HG03457 (cell line): ENCODE measurements around the gene ICAM3.
"Not testable (repeated sequence)": the region's sequence is repeated elsewhere in the genome, so short reads cannot be mapped to it uniquely, and the experiment has no call there.

ENCODE experiments used
- ATAC-seq: cut with Tn5 transposase; IDR thresholded peaks from one replicate; pipeline ENCODE4 v1.9.1; 2021; ENCODE audit warnings: moderate number of reproducible peaks; ENCODE audit not compliant: unreplicated experiment

The ICAM3 gene

DNA sequence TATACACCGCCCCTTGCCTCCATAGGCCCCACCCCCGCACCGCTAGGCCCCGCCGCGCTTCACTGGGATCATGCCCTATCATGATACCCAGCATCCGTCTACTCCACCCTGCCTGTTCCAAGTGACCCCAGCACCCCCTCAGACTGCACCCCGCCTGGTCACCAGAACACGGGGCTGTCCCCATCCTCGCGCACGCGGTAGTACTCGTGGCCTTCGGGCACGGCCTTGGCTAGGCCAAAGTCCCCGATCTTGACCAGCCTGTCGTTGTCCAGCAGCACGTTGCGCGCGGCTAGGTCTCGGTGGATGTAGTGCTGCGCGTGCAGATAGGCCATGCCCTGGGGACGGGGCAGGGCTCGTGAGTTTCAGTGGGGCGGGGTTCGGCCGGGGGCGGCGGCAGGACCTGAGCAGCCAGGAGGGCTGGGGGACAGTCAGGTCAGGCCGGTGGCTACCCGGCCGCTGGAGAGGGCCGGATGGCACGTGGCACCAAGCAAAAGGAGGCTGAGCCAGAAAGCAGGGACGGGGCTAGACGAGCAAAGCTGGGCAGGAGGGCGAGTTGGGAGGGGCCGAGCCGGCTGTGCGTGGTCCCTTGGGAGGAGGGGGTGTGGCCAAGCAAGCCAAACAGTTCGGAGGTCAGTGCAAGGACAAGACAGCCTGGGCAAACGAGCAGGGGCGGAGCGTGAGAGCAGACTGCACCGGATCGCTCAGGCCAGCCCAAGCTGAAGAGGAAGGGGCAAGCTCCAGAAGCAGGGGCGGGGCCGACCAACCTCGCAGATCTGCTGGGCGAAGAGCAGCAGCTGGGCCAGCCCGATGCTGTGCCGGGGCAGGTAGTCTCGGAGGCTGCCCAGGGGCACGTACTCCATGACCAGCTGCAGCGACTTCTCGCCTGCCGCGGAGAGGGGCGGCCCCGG is 13.6 kb upstream of the ICAM3 start:
- no peak for ATAC-seq

DNA sequence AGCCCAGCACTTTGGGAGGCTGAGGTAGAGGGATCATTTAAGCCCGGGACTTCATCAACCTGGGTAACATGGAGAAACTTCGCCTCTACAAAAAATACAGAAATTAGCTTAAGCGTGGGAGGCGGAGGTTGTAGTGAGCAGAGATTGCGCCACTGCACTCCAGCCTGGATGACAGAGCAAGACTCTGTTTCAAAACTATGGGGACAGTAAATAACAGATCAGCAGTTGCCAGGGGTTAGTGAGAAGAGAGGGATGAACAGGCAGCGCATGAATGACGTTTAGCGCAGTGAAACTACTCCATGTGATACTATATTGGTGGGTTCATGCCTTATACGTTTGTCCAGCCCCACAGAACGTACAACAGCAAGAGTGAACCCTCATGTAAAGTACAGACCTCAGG is 7.1 kb upstream of the ICAM3 start:
- ATAC-seq, result no peak

DNA sequence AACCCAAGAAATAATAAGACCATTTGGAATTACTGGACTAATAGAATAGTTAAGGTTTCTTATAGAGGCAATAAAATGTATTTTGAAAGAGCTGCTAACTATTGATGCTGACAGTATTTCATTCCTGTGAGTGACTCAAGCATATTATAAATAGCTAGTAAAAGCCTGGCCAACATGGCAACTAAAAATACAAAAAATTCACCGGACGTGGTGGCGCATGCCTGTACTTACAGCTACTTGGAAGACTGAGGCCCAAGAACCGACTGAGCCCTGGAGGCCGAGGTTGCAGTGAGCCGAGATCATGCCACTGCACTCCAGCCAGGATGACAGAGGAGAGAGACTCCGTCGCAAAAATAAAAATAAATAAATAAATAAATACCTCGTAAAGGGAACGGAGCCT is 5.4 kb upstream of the ICAM3 start:
- ATAC-seq, result no peak

DNA sequence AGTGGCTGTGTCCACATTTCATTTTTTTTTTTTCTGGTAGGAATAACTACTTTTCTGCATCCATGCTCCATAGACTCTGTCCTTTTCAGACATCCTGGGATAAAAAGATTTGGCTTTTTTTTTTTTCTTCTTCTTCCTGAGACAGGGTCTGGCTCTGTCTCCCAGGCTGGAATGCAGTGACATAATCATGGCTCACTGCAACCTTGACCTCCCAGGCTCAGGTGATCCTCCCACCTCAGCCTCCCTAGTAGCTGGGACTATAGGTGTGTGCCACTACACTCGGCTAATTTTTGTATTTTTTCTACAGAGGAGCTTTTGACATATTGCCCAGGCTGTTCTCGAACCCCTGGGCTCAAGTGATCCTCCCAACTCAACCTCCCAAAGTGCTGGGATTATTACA is 4.1 kb upstream of the ICAM3 start:
- no peak for ATAC-seq

DNA sequence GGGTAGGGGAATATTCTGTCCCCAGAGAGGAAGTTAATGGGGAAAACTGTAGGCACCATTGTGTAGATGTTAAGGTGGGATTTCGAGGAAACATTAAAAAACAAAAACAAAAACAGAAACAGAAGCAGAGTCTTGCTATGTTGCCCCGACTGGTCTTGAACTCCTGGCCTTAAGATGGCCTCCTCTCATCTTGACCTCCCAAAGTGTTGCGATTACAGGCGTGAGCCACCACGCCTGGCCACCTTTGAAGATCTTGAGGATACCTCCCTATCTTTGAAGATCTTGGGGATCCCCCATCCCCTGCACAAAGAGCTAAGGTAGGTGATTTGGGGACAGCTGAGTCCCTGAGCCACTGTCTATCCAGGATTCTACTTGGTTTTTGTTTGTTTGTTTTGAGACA is 553 bp upstream of the ICAM3 start:
- no peak for ATAC-seq

DNA sequence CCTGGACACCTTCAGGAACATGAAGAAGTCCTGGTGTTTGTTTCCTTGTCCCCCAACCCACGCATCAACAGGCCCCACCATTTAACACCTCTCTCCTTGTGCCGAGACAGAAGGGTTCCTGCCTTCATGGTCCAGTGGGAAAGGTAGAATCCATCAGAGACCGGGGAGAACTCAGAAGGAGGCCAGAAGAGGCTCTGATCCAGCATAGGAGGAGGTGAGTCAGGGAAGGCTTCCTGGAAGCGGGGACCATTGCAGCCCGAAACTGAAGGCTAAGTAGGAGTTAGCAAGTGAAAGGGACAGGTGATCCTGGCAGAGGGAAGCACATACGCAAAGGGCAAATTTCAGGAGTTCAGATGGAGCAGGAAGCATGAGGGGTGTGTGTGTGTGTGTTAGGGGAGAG is 484 bp downstream of the ICAM3 start:
- ATAC-seq, result no peak

DNA sequence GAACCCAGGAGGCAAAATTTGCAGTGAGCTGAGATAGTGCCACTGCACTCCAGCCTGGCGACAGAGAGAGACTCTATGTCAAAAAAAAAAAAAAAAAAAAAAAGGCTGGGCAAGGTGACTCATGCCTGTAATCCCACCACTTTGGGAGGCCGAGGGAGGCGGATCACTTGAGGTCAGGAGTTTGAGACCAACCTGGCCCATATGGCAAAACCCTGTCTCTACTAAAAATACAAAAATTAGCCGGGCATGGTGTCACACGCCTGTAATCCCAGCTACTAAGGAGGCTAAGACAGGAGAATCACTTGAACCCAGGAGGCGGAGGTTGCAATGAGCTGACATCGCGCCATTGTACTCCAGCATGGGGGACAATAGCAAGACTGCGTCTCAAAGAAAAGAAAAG is 2.7 kb downstream of the ICAM3 start:
- not testable (repeated sequence) for ATAC-seq

DNA sequence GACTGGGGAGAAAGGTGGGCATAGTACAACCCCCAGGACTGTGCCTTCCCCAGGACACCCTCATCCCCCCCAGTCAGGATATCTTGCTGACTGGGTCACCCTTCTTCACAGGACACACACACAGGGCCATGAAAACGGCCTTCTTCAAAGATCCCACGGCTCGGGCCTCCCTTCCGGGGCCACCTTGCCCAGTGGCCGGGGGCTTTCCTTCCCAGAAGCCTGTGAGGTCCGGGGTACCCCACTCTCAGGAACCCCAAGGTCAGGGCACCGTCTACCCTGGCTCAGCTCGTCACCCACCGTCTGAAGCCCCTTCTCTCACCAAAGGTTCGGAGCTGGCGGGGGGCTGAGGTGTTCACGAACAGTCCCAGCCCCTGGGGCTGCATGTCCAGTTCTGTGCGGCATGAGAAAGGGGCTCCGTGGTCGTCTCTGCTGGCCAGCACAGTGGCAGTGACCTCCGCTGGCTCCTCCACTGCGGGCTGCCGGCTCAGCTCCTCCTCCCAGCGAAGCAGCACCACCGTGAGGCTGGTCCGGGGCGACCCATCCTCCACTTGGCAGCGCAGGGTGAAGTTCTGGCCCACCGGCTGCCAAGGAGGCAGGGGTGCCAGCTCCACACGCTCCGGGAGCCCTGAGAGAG is 4.0 kb downstream of the ICAM3 start:
- no peak for ATAC-seq

DNA sequence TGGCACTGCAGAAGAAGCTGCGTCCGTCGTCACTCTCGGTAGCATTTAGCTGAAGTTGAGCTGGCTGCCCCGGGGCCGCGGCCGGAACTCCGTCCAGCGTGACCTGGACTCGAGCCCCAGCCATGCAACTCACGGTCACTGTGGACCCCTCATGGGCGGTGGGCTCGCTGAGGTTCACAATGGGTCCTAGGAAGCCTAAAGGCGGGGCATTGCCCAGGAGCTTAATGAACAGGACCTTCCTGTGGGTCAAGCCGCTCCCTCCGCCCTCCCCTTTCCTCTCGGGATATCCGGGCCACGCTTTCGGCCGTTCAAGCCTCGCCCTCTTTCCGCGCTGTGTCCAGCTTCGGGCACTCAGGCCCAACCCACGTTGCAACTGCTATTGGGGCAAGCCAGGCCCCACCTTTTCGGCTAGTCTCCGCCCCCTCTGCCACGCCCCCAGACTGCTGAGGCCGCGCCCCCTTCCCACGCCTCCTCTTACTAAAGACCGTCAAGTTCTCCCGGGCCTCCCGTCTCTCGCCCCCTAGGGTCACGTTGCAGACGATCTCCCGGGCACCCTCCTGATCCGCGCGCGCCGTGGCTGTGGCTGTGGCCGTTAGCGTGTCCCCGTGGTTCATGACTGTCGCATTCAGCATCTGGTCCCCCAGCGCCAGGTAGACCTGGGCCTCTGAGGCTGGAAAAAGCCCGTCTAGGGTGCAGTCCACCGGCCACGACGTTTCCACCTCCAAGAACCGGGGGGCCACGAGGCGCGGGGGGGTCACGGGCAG is 4.7 kb downstream of the ICAM3 start:
- ATAC-seq, result no peak

DNA sequence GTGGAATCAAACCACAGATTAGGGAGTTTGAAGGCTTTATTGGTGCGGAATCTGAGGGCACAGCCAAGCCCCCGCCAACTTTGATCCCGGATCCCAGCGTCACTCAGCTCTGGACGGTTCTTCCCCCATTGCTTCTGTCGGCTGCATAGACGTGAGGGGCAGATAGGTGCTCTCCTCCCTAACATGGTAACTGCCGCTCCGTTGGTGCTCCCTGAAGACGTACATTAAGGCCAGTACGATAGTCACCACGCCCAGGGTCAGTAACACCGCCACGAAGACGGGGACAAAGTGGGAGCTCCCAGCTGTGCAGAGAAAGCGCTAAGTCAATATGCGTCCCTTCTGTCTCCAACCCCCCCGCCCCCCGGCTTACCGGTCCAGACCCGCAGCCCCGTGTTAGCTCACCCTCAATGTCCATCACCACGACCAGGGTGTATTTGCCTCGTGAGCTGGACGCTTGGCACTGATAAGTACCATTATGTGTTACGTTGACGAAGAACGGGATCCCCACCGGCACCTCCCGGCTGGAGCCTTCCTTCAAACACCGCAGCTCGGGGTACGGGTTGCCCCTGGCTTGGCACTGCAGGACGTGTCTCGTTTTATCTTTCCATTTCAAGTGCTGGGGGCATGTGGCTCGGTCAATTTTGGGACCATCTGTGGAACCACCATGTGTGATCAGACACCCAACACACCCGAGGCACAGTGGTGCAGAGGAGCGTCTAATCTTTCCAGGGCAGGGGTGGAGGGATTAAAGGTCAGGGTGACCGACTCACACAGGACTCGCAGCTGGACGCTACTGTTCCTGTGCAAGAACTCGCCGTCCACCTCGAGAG is 5.5 kb downstream of the ICAM3 start:
- ATAC-seq, result no peak

DNA sequence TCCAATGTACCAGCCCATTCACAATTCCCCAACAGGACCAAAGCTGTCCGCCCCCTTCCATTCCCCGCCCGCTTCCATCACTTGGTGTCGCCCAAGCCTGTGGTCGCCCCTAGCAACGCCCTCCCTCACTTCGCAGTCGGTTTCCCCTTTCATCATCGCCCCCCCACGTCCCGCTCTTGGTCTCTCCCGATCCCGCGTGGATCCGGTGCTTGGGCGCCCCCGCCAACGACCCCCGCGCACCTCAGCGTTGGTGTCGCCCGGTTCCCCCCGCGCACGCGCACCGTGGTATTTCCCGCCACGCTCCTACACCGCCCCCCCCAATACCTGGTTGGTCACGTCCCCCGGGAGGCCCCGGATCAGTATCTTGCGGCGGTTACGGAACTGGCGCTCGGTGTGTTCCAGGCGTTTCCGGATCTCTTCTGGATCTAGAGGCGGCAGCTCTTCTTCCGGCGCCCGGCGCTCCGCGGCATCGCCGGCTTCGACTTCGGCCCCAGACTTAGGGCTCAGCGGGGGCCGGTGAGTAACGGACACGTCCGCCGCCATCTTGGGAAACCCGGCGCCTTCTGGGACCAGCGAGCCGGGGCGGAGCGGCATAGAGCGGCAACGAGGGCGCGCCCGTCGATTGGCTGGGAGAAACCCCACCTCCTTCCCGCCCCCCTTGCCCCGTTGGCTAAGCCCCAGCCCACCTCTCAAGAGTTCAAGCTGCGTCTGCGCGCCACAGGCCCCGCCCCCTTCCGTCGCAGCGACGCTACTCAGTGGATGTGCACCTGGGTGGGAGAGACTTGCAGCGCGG is 6.3 kb downstream of the ICAM3 start, which contains the start of gene RAVER1:
TSS of gene RAVER1 (minus strand) at position 565 of the 793 bp plus-strand sequence. CDS start at position 543, 22 bp downstream.
- peak; percentile 61 for ATAC-seq

DNA sequence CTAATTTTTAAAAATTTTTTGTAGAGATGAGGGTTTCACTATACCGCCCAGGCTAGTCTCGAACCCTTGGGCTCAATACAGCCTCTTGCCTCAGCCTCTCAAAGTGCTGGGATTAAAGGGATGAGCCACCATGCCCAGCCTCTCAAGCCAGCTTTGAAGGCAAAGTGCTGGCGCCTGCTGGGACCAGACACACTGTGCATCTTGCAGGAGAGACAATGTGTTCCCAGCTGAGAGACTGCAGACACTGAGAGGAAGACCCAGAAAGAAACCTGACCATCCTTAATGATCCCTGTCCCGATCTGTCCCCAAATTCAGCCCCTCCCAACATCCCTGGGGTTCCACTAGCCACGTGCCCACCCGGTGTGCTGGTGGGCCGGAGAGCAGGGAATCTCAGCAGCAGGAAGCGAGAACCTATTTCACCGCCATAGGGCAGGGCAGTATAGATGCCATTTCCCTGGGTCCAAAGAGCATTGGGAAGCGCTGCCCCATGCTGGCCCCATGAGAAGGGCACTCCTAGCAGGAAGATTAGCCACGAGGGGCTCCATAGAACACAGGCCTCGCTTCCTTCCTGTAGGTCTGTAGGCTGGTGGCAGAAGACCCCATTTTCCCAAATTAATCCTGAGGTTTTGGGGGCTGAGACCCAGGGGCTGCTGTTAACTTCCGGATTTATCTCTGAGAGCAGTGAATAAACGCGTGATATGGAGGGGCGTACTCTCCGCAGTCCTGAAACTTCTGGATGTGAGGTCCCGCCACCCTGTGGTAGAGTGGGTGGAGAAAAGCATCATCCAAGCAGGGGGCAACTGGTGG is 7.1 kb downstream of the ICAM3 start:
- ATAC-seq, result no peak

DNA sequence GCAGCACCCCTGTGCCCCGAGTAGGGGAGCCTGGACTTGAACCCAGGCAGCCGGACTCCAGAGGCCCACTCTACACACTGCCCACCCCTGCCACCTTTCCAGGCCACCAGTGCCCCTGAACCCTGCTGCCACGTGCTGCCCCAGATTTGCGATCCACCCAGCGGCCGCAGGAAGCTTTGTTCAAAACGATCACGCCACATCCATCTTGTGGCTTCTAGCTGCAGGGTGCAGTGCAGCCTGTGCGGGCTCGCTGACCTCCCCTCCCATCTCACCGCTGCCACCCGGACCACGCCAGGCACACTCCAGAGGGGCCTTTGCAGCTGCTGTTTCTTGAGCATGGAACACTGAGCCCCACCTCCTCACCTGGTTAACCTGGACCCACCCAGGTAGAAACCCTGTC is 9.9 kb downstream of the ICAM3 start:
- ATAC-seq, result no peak

DNA sequence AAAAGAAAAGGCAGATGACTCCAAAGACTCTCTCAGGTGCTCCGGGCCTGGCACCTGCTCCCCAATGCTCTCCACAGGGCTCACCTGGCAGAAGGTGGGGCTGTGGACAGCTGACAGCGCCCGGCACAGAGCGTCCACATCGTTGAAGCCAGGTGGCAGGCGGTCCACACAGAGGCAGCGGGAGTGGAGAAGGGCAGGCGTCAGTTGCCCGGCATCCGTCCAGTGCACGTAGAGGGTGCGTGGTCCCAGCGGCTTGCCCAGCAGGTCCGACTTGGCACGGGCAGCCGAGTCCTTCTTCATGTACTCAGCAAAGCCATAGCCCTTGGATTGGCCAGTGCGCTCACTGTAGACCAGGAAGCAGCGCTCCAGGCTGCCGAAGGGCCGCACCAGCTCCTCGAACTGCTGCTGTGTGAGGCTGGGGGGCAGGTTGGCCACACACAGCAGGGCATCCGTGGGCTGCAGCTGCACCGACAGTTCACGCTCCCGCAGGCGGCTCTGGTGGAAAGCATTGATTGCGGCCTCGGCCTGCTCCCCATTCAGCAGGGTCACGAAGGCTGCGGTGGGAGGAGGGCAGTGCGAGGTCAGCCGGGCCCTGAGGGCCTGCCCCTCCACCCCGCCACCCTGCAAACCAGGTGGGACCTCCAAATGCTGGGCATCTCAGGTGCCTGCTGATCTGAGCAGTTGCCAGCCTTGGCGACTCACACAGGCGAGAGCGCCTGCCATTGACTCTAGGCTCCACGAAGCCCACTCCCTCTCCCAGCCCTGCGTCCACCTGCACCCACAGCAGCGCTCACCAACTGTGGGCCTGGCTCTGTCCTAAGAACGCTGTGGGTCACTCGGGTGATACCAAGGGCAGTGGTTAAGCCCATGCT is 10.6 kb downstream of the ICAM3 start:
- no peak for ATAC-seq

DNA sequence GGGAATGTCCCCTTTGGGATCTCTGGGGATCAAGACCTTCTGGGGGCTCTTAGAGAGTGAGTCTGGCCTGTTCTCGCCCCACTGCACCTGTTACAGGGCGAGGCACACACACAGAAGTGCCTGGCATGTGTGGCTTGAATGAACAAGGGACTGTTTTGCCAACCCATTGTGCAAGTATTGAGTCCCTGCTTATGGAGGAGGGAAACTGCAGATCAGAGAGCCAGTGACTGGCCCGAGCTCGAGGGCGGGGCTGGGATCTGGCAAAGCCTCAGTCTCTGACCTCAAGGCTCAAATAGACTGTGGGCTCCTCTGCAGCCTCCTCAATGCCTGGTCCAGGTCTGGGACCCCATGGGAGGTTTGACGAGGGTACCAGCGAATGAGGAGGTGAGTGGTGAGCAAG is 11.6 kb downstream of the ICAM3 start:
- no peak for ATAC-seq

DNA sequence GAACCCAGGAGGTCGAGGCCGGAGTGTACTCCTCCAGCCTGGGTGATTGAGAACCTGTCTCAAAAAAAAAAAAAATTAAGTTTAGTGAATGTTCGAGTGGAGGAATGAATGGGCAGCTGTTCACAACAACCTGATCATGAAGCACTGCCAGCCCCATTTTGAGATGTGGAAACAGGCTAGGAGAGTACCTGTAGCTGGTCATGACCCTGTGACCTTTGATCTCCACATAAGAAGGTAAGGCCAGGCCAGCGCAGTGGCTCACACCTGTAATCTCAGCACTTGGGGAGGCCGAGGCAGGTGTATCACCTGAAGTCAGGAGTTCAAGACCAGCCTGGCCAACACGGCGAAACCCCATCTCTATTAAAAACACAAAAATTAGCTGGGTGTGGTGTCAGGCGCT is 13.7 kb downstream of the ICAM3 start:
- ATAC-seq, result no peak

DNA sequence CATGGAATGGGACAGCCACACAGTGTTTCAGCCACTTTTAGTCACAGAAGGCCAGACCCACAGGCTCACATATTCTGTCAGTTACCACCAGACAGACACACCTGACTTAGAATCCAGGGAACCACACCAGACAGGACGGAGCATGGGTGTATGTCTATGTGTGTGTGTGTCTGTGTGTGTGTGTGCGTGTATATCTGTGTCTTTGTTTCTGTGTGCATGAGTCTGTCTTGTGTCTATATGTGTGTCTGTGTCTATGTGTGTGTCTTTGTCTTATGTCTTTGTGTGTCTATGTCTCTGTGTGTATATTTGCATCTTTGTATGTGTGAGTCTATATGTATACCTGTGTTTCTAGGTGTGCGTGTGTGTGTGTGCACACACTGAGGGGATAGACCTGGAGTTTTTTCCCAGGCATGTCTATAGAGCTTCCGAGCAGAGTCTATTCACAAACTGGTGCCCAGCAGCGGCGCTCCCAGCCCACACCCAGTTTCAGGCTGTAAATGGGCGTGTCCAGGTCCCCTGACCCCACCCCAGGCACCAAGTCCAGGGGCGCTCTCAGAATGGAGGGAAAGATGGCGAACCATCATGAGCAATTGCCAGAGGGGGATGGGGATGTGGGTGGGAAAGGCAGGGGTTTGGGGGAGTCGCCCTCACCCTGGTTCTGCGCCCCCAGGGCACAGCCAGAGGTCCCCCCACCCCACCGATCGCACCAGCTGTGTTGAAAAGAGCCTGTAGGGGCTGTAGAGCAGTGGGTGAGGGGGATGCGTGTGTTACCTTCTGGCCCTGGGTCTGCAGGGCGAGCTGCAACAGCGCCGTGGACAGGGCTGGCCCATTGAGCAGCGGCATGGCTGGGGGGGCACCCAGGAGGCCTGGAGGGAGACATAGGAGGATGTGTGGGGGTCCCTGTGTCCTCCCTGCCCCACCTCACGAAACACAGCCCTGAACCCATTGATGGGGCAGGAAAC is 17.3 kb downstream of the ICAM3 start:
- no peak for ATAC-seq
